ENCODE results near the gene RILPL1.

GRCh38 chr12:123550700-123551099 is 17.2 kb upstream of the RILPL1 start:
- TF ChIP-seq, protein P1, sequence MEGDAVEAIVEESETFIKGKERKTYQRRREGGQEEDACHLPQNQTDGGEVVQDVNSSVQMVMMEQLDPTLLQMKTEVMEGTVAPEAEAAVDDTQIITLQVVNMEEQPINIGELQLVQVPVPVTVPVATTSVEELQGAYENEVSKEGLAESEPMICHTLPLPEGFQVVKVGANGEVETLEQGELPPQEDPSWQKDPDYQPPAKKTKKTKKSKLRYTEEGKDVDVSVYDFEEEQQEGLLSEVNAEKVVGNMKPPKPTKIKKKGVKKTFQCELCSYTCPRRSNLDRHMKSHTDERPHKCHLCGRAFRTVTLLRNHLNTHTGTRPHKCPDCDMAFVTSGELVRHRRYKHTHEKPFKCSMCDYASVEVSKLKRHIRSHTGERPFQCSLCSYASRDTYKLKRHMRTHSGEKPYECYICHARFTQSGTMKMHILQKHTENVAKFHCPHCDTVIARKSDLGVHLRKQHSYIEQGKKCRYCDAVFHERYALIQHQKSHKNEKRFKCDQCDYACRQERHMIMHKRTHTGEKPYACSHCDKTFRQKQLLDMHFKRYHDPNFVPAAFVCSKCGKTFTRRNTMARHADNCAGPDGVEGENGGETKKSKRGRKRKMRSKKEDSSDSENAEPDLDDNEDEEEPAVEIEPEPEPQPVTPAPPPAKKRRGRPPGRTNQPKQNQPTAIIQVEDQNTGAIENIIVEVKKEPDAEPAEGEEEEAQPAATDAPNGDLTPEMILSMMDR (IDR thresholded peaks at IDR 0.05; ENCODE audit: low read depth, low read length) = no peak
- TF ChIP-seq POLR2A (IDR thresholded peaks at IDR 0.05; ENCODE audit: extremely low read depth, insufficient read length) (no peak), MYC (IDR thresholded peaks at IDR 0.05; ENCODE audit: low read depth, low read length) (no peak)
